ENCODE data around the gene PTGDS. TPM values are rescaled to one million over a fixed set of nuclear protein-coding genes. Genes with fewer than 3 reads are reported as not detected.
A peak's percentile ranks its signal among the peaks of the same experiment; 100 is the strongest.

PTGDS gene
- total RNA-seq, result 1,000 to 10,000 TPM; 1,129 to 5,119 (median 4,014) TPM
- 1,000 to 10,000 TPM; 2,970 to 3,711 TPM for polyA plus RNA-seq
- long read RNA-seq, donor 1, transcript PTGDS-202 (7 exons, 807 nt), result major isoform, 2,457 of 2,701 reads
- long read RNA-seq, donor 1, transcript PTGDS-209 (6 exons, 754 nt), result minor isoform, 33 of 2,701 reads
- long read RNA-seq, donor 1, partial matches to known transcripts, result 52 of 2,701 reads
- long read RNA-seq, donor 1, other reads (novel, unspliced or antisense), result 155 of 2,701 reads
- long read RNA-seq, donor 2, transcript PTGDS-209 (6 exons, 754 nt), result minor isoform, 19 of 2,169 reads
- long read RNA-seq, donor 2, transcript PTGDS-202 (7 exons, 807 nt), result major isoform, 1,971 of 2,169 reads
- long read RNA-seq, donor 2, partial matches to known transcripts, result 52 of 2,169 reads
- long read RNA-seq, donor 2, other reads (novel, unspliced or antisense), result 122 of 2,169 reads
- long read RNA-seq, donor 3, transcript PTGDS-202 (7 exons, 807 nt), result major isoform, 913 of 1,042 reads
- long read RNA-seq, donor 3, transcript PTGDS-209 (6 exons, 754 nt), result minor isoform, 8 of 1,042 reads
- long read RNA-seq, donor 3, partial matches to known transcripts, result 18 of 1,042 reads
- long read RNA-seq, donor 3, other reads (novel, unspliced or antisense), result 100 of 1,042 reads

- no peak for TF ChIP-seq CTCF (IDR thresholded peaks at IDR 0.05)
- H3K9me3 ChIP-seq, result no peaks in the 10 kb centered on the region
- peak within 1 kb of the TSS; percentile 49 to 67 (median 58) for H3K4me3 ChIP-seq
- peak; percentile 33 to 65 (median 48) for ATAC-seq
- H3K4me1 ChIP-seq, result peaks cover 16 to 92% (median 54%) of the 10 kb centered on the region in 9 donors
- intact Hi-C loops (cut with DNase I), result loop anchor here in 1 of 10 donors (2.0 kb wide), 1 partner anchor 28 kb away; no protein-coding TSS in a partner anchor
- WGBS, 2 donors, result 33 to 51% methylated on average over 9 to 10 of the region's 10 CpGs
- H3K27ac ChIP-seq, result peak within 1 kb of the TSS; percentile 58 to 93 (median 89)
- H3K27me3 ChIP-seq, result peaks cover 0 to 20% (median 0%) of the 10 kb centered on the region in 7 donors
- DNase-seq, result peak; percentile 82
- no peaks in the 10 kb centered on the region for H3K36me3 ChIP-seq
These were observed at the start of gene PTGDS for GRCh38 chr9:136977223-136977622. TSS of gene PTGDS (plus strand) at chr9:136977504. CDS start at chr9:136977579, 75 bp downstream.

GRCh38 chr9:136928591-136928990 is 48.7 kb upstream of the PTGDS start:
- peaks cover 19 to 69% (median 58%) of the 10 kb centered on the region in 9 donors for H3K4me1 ChIP-seq
- intact Hi-C loops (cut with DNase I), result loop anchor here in 5 of 10 donors (5.0 to 10.0 kb wide), 3 partner anchors 41 to 81 kb away; partner anchors contain the start of genes PHPT1 (in 3 of the 5), TRAF2 (in 2 of the 5) and EDF1 (in 1 of the 5)
- H3K27me3 ChIP-seq, result no peaks in the 10 kb centered on the region
- TF ChIP-seq CTCF (IDR thresholded peaks at IDR 0.05), result peak in 5 of 9 donors; percentile 6 to 43 (median 22)
- H3K27ac ChIP-seq, result peak overlapping the region; percentile 43 to 91 (median 84)
- DNase-seq (peak; percentile 42 to 70), ATAC-seq (peak; percentile 63 to 93 (median 84))
- 47 to 60% methylated on average over 9 of the region's 9 CpGs for WGBS, 2 donors
- peaks cover 0 to 4% (median 0%) of the 10 kb centered on the region in 11 donors for H3K9me3 ChIP-seq
- H3K4me3 ChIP-seq, result peak overlapping the region in 4 of 10 donors; percentile 8 to 14 (median 12)
- H3K36me3 ChIP-seq, result peaks cover 0 to 40% (median 4%) of the 10 kb centered on the region in 9 donors

GRCh38 chr9:136930014-136930413 is 47.3 kb upstream of the PTGDS start:
- Histone ChIP-seq H3K27ac (peak overlapping the region; percentile 6 to 89 (median 84)), H3K4me1 (peaks cover 16 to 55% (median 47%) of the 10 kb centered on the region in 9 donors), H3K36me3 (peaks cover 0 to 28% (median 4%) of the 10 kb centered on the region in 9 donors), H3K9me3 (peaks cover 0 to 4% (median 0%) of the 10 kb centered on the region in 11 donors), H3K4me3 (no peak overlapping the region), H3K27me3 (no peaks in the 10 kb centered on the region)
- WGBS, 2 donors, result 78 to 84% methylated on average over 4 of the region's 4 CpGs
- TF ChIP-seq CTCF (IDR thresholded peaks at IDR 0.05), result no peak
- ATAC-seq, result peak in 5 of 8 donors; percentile 29 to 52 (median 41)
- DNase-seq, result no peak
- intact Hi-C loops (cut with DNase I), result loop anchor here in 1 of 10 donors (10.0 kb wide), 1 partner anchor 45 kb away; the partner anchor contains the start of gene TRAF2

GRCh38 chr9:136931611-136932130 is 45.6 kb upstream of the PTGDS start:
- Histone ChIP-seq H3K36me3 (peaks cover 0 to 11% (median 0%) of the 10 kb centered on the region in 9 donors), H3K27ac (peak overlapping the region in 1 of 10 donors; percentile 19), H3K27me3 (no peaks in the 10 kb centered on the region), H3K4me1 (peaks cover 8 to 41% (median 33%) of the 10 kb centered on the region in 9 donors), H3K9me3 (peaks cover 0 to 4% (median 0%) of the 10 kb centered on the region in 11 donors), H3K4me3 (no peak overlapping the region)
- WGBS, 2 donors, result 96 to 99% methylated on average over 2 of the region's 2 CpGs
- intact Hi-C loops (cut with DNase I), result loop anchor here in 1 of 10 donors (10.0 kb wide), 1 partner anchor 47 kb away; the partner anchor contains the start of gene TRAF2
- ATAC-seq, result no peak
- TF ChIP-seq CTCF (IDR thresholded peaks at IDR 0.05), result no peak
- no peak for DNase-seq

All from heart right ventricle (tissue), 16 donors.